HTR-8/SVneo (cell line): ENCODE data around the gene NCBP2.
A peak's percentile ranks its signal among the peaks of the same experiment; 100 is the strongest.

Experiments used
- DNase-seq: peaks from one replicate; pipeline ENCODE4 v3.0.0; 2011; ENCODE audit warnings: low spot score, mixed read lengths; ENCODE audit not compliant: insufficient read length
- FAIRE-seq: peaks from 2 replicates; lab custom pipeline; 2011; peaks lifted over from hg19 to GRCh38; lab: Jason Lieb, UNC

The NCBP2 gene

GRCh38 chr3:196942226-196942914 is at the start of gene NCBP2:
Gene NCBP2 (minus strand): TSS chr3:196942528. CDS start chr3:196942503, 25 bp downstream.
- FAIRE-seq = peak; percentile 55

GRCh38 chr3:196991581-196992460 is 49.5 kb upstream of the NCBP2 start:
- DNase-seq (no peak), FAIRE-seq (no peak)

More at GRCh38 chr3:196942226-196942914, at the start of gene NCBP2:
- peak; percentile 97 for DNase-seq

GRCh38 chr3:196990601-196991007 is 48.3 kb upstream of the NCBP2 start:
- no peak for FAIRE-seq
- no peak for DNase-seq

- no peak for FAIRE-seq
- no peak for DNase-seq
Observed at GRCh38 chr3:196989721-196990262, 47.5 kb upstream of the NCBP2 start.

GRCh38 chr3:196988241-196989029 is 46.1 kb upstream of the NCBP2 start:
- DNase-seq (no peak), FAIRE-seq (no peak)

GRCh38 chr3:196987022-196987421 is 44.7 kb upstream of the NCBP2 start:
- DNase-seq (no peak), FAIRE-seq (no peak)

- DNase-seq (no peak), FAIRE-seq (no peak)
Observed at GRCh38 chr3:196985954-196986885, 43.9 kb upstream of the NCBP2 start.

- no peak for DNase-seq
- no peak for FAIRE-seq
Observed at GRCh38 chr3:196985298-196985697, 43.0 kb upstream of the NCBP2 start.

GRCh38 chr3:196983186-196983585 is 40.9 kb upstream of the NCBP2 start:
- FAIRE-seq (no peak), DNase-seq (no peak)

GRCh38 chr3:196981657-196982056 is 39.3 kb upstream of the NCBP2 start:
- DNase-seq (no peak), FAIRE-seq (no peak)

- FAIRE-seq = no peak
- DNase-seq = no peak
Observed at GRCh38 chr3:196979545-196979944, 37.2 kb upstream of the NCBP2 start.

GRCh38 chr3:196976941-196977340 is 34.6 kb upstream of the NCBP2 start:
- DNase-seq = no peak
- FAIRE-seq = no peak

- DNase-seq (no peak), FAIRE-seq (no peak)
Observed at GRCh38 chr3:196975349-196975748, 33.0 kb upstream of the NCBP2 start.

- DNase-seq = no peak
- FAIRE-seq = no peak
Observed at GRCh38 chr3:196974661-196975060, 32.3 kb upstream of the NCBP2 start.

GRCh38 chr3:196971094-196971698 is 28.9 kb upstream of the NCBP2 start:
- FAIRE-seq (no peak), DNase-seq (no peak)

- no peak for DNase-seq
- FAIRE-seq = no peak
Observed at GRCh38 chr3:196970547-196971093, 28.3 kb upstream of the NCBP2 start.

GRCh38 chr3:196969660-196970546 is 27.6 kb upstream of the NCBP2 start:
- peak; percentile 81 for DNase-seq
- FAIRE-seq = peak; percentile 72
